HEK293 (cell line): ENCODE measurements around the gene KRTAP27-1.

Experiments
- CTCF ChIA-PET: fragments of 350-600 bp; formaldehyde crosslinking; extraction: SDS; loops from one replicate; lab custom pipeline; 2021; ENCODE audit warnings: antibody characterized with exemption; lab: Yijun Ruan, JAX
- POLR2A ChIA-PET: fragments of 300-600 bp; formaldehyde crosslinking; extraction: SDS; loops from one replicate; lab custom pipeline; 2020; ENCODE audit warnings: antibody characterized with exemption, inconsistent platforms; lab: Yijun Ruan, JAX
- H3K27ac ChIP-seq: fragments of 200-500 bp; sonication (Bioruptor generic); 2 replicates; pipeline ENCODE4 v1.5.1; 2014; ENCODE audit warnings: low read depth, low read length, control low read depth, inconsistent platforms; ENCODE audit errors: extremely low read depth
- H3K36me3 ChIP-seq, 2 experiments: fragments of 200-500 bp in 1 of 2; sonication (Bioruptor generic) in 1 of 2; 1 replicate in 1 of 2; 2 replicates in 1 of 2; pipeline ENCODE4 v1.5.1; 2014 to 2017; ENCODE audit warnings: inconsistent platforms in 2 of 2, low read length in 2 of 2; ENCODE audit not compliant: control insufficient read depth in 2 of 2, insufficient read depth in 1 of 2
- H3K4me1 ChIP-seq: fragments of 200-500 bp; sonication (Bioruptor generic); 2 replicates; pipeline ENCODE4 v1.5.1; 2014; ENCODE audit warnings: mild to moderate bottlenecking, low read length, inconsistent platforms; ENCODE audit not compliant: control insufficient read depth, insufficient read depth
- H3K4me3 ChIP-seq: 2 replicates; pipeline ENCODE4 v1.5.1; 2011; ENCODE audit warnings: low read depth, mild to moderate bottlenecking, control low read depth, low read length, moderate library complexity
- H3K9me3 ChIP-seq: fragments of 200-500 bp; sonication (Bioruptor generic); 2 replicates; pipeline ENCODE4 v1.5.1; 2014; ENCODE audit warnings: low read depth, low read length, inconsistent platforms; ENCODE audit not compliant: control insufficient read depth, insufficient read depth
- BCL6B ChIP-seq: fragments of 450-650 bp; formaldehyde crosslinking; IDR thresholded peaks from 2 replicates; pipeline ENCODE4 v1.5.1; 2017; ENCODE audit warnings: missing biosample characterization, missing genetic modification characterization
- GFI1B ChIP-seq: fragments of 450-650 bp; formaldehyde crosslinking; IDR thresholded peaks from 2 replicates; pipeline ENCODE4 v1.5.1; 2016; ENCODE audit warnings: missing biosample characterization, missing genetic modification characterization
- MYNN ChIP-seq: fragments of 450-650 bp; formaldehyde crosslinking; IDR thresholded peaks from 2 replicates; pipeline ENCODE4 v1.5.1; 2016; ENCODE audit warnings: missing biosample characterization, missing genetic modification characterization, borderline replicate concordance
- SALL2 ChIP-seq: fragments of 450-650 bp; formaldehyde crosslinking; IDR thresholded peaks from 2 replicates; pipeline ENCODE4 v1.5.0; 2017; ENCODE audit warnings: missing biosample characterization, mild to moderate bottlenecking, missing genetic modification characterization, borderline replicate concordance
- ZBTB8A ChIP-seq: fragments of 450-650 bp; formaldehyde crosslinking; IDR thresholded peaks from 2 replicates; pipeline ENCODE4 v1.5.1; 2016; ENCODE audit warnings: missing biosample characterization, missing genetic modification characterization
- ZEB2 ChIP-seq: fragments of 450-650 bp; formaldehyde crosslinking; IDR thresholded peaks from 2 replicates; pipeline ENCODE4 v1.5.1; 2016; ENCODE audit warnings: missing biosample characterization, missing genetic modification characterization
- ZIC2 ChIP-seq: fragments of 450-650 bp; formaldehyde crosslinking; IDR thresholded peaks from 2 replicates; pipeline ENCODE4 v1.5.1; 2016; ENCODE audit warnings: missing biosample characterization, missing genetic modification characterization
- ZNF121 ChIP-seq: fragments of 450-650 bp; formaldehyde crosslinking; IDR thresholded peaks from 2 replicates; pipeline ENCODE4 v1.5.1; 2016; ENCODE audit warnings: missing biosample characterization, missing genetic modification characterization
- ZNF175 ChIP-seq: fragments of 450-650 bp; formaldehyde crosslinking; IDR thresholded peaks from 2 replicates; pipeline ENCODE4 v1.5.1; 2016; ENCODE audit warnings: missing biosample characterization, missing genetic modification characterization
- ZNF354C ChIP-seq: fragments of 450-650 bp; formaldehyde crosslinking; IDR thresholded peaks from 2 replicates; pipeline ENCODE4 v1.5.1; 2016; ENCODE audit warnings: missing biosample characterization, missing genetic modification characterization, low read depth, borderline replicate concordance
- ZNF37A ChIP-seq: fragments of 450-650 bp; IDR thresholded peaks from 2 replicates; pipeline ENCODE4 v1.5.1; 2018; ENCODE audit warnings: missing biosample characterization, missing genetic modification characterization
- ZNF404 ChIP-seq: fragments of 450-650 bp; formaldehyde crosslinking; IDR thresholded peaks from 2 replicates; pipeline ENCODE4 v1.5.1; 2017; ENCODE audit warnings: missing biosample characterization, missing genetic modification characterization
- ZNF48 ChIP-seq: fragments of 450-650 bp; formaldehyde crosslinking; IDR thresholded peaks from 2 replicates; pipeline ENCODE4 v1.5.1; 2016; ENCODE audit warnings: missing biosample characterization, missing genetic modification characterization
- ZNF530 ChIP-seq: fragments of 450-650 bp; formaldehyde crosslinking; IDR thresholded peaks from 2 replicates; pipeline ENCODE4 v1.5.1; 2016; ENCODE audit warnings: low read depth, missing biosample characterization, missing genetic modification characterization
- ZNF555 ChIP-seq: fragments of 450-650 bp; formaldehyde crosslinking; conservative IDR thresholded peaks from 2 replicates; pipeline ENCODE4 v1.5.1; 2017; ENCODE audit warnings: missing biosample characterization, mild to moderate bottlenecking, missing genetic modification characterization, inconsistent platforms
- ZNF558 ChIP-seq: fragments of 450-650 bp; formaldehyde crosslinking; IDR thresholded peaks from 2 replicates; pipeline ENCODE4 v1.5.1; 2016; ENCODE audit warnings: missing biosample characterization, missing genetic modification characterization
- ZNF610 ChIP-seq: fragments of 450-650 bp; formaldehyde crosslinking; IDR thresholded peaks from 2 replicates; pipeline ENCODE4 v1.5.1; 2016; ENCODE audit warnings: missing biosample characterization, missing genetic modification characterization, borderline replicate concordance
- ZNF654 ChIP-seq: fragments of 450-650 bp; formaldehyde crosslinking; IDR thresholded peaks from 2 replicates; pipeline ENCODE4 v1.5.1; 2016; ENCODE audit warnings: low read depth, missing biosample characterization, missing genetic modification characterization
- ZNF777 ChIP-seq: fragments of 450-650 bp; formaldehyde crosslinking; IDR thresholded peaks from 2 replicates; pipeline ENCODE4 v1.5.1; 2017; ENCODE audit warnings: missing biosample characterization, missing genetic modification characterization, borderline replicate concordance
- ZNF792 ChIP-seq: fragments of 450-650 bp; formaldehyde crosslinking; IDR thresholded peaks from 2 replicates; pipeline ENCODE4 v1.5.1; 2016; ENCODE audit warnings: missing biosample characterization, missing genetic modification characterization
- ZSCAN4 ChIP-seq: fragments of 450-650 bp; formaldehyde crosslinking; IDR thresholded peaks from 2 replicates; pipeline ENCODE4 v1.5.1; 2017; ENCODE audit warnings: missing biosample characterization, missing genetic modification characterization
- TF ChIP-seq, protein P1 (sequence below): fragments of 450-650 bp; formaldehyde crosslinking; IDR thresholded peaks from 2 replicates; pipeline ENCODE4 v1.5.1; 2016; ENCODE audit warnings: missing biosample characterization, missing genetic modification characterization
- TF ChIP-seq, protein P2 (sequence below): fragments of 450-650 bp; formaldehyde crosslinking; IDR thresholded peaks from 2 replicates; pipeline ENCODE4 v1.5.1; 2016; ENCODE audit warnings: missing biosample characterization, missing genetic modification characterization, low read depth

KRTAP27-1 gene

DNA sequence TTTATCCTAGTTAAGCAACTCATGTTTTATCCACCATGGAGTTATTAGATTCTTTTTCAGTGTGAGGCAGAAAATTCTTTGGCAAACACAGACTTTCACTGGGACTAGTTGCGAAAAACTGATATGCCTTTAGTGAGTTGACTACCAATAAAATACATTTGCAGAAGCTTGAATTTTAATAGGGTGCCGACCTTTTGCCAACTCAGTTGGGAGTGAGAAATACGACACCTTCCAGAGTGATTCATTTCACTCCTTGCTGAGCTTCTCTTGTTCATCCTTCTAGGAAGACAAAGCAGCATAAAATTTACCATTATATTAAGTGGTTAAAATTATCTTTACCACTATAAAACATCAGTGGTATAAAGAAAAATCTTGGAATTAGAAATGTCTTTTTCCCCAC is 12.1 kb upstream of the KRTAP27-1 start:
- ChIA-PET CTCF (interaction anchor here (1.0 to 1.7 kb wide), 3 partner anchors 9 to 68 kb away, joined by 4 to 7 read pairs (median 5); no protein-coding TSS in a partner anchor), POLR2A (no interaction called here)
- no peak overlapping the region for H3K27ac ChIP-seq
- no peak overlapping the region for H3K4me3 ChIP-seq
- 0 out of 2 replicates have a peak, but pooled peaks cover 2% of the 10 kb centered on the region for H3K4me1 ChIP-seq
- TF ChIP-seq ZNF777: no peak
- TF ChIP-seq ZNF37A (tag by site-specific recombination): no peak
- TF ChIP-seq ZNF121 (tag by site-specific recombination): no peak
- no peak for TF ChIP-seq ZNF555 (tag by site-specific recombination)
- TF ChIP-seq ZNF654: no peak
- TF ChIP-seq ZIC2 (tag by site-specific recombination): no peak
- no peak for TF ChIP-seq ZNF175
- TF ChIP-seq, protein P1, sequence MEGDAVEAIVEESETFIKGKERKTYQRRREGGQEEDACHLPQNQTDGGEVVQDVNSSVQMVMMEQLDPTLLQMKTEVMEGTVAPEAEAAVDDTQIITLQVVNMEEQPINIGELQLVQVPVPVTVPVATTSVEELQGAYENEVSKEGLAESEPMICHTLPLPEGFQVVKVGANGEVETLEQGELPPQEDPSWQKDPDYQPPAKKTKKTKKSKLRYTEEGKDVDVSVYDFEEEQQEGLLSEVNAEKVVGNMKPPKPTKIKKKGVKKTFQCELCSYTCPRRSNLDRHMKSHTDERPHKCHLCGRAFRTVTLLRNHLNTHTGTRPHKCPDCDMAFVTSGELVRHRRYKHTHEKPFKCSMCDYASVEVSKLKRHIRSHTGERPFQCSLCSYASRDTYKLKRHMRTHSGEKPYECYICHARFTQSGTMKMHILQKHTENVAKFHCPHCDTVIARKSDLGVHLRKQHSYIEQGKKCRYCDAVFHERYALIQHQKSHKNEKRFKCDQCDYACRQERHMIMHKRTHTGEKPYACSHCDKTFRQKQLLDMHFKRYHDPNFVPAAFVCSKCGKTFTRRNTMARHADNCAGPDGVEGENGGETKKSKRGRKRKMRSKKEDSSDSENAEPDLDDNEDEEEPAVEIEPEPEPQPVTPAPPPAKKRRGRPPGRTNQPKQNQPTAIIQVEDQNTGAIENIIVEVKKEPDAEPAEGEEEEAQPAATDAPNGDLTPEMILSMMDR (tag by site-specific recombination): no peak
- TF ChIP-seq, protein P2, sequence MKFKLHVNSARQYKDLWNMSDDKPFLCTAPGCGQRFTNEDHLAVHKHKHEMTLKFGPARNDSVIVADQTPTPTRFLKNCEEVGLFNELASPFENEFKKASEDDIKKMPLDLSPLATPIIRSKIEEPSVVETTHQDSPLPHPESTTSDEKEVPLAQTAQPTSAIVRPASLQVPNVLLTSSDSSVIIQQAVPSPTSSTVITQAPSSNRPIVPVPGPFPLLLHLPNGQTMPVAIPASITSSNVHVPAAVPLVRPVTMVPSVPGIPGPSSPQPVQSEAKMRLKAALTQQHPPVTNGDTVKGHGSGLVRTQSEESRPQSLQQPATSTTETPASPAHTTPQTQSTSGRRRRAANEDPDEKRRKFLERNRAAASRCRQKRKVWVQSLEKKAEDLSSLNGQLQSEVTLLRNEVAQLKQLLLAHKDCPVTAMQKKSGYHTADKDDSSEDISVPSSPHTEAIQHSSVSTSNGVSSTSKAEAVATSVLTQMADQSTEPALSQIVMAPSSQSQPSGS (tag by site-specific recombination): no peak
- no peaks in the 10 kb centered on the region for H3K36me3 ChIP-seq
- H3K9me3 ChIP-seq: no peaks in the 10 kb centered on the region

GRCh38 chr21:30348506-30348905 is 11.0 kb upstream of the KRTAP27-1 start, which contains the start of gene KRTAP23-1:
Gene KRTAP23-1 (minus strand): TSS chr21:30348606. CDS start chr21:30348606, 0 bp downstream.
- CTCF ChIA-PET: interaction anchor here (1.7 kb wide), 1 partner anchor 69 kb away, joined by 5 read pairs; no protein-coding TSS in a partner anchor
- Histone ChIP-seq H3K36me3 (no peaks in the 10 kb centered on the region), H3K9me3 (no peaks in the 10 kb centered on the region), H3K27ac (no peak within 1 kb of the TSS), H3K4me3 (no peak within 1 kb of the TSS), H3K4me1 (0 out of 2 replicates have a peak, but pooled peaks cover 2% of the 10 kb centered on the region)
- POLR2A ChIA-PET: no interaction called here
- TF ChIP-seq GFI1B (no peak), ZNF354C (tag by site-specific recombination) (no peak), ZNF48 (tag by site-specific recombination) (no peak), ZSCAN4 (tag by site-specific recombination) (no peak), MYNN (tag by site-specific recombination) (no peak), SALL2 (tag by site-specific recombination) (no peak), ZNF175 (no peak), ZBTB8A (tag by site-specific recombination) (no peak), ZNF792 (tag by site-specific recombination) (no peak), ZNF404 (no peak), ZNF558 (tag by site-specific recombination) (no peak), ZNF530 (no peak), ZEB2 (no peak), BCL6B (tag by site-specific recombination) (no peak), ZNF610 (tag by site-specific recombination) (no peak)
